GM19468 (cell line): Measurements from ENCODE around the gene RPL13.
"Not testable (repeated sequence)": the region's sequence is repeated elsewhere in the genome, so short reads cannot be mapped to it uniquely, and the experiment has no call there.

Experiments used
- ATAC-seq: cut with Tn5 transposase; IDR thresholded peaks from one replicate; pipeline ENCODE4 v1.9.1; 2021; ENCODE audit warnings: mild to moderate bottlenecking, moderate library complexity, moderate number of reproducible peaks; ENCODE audit not compliant: unreplicated experiment; ENCODE audit errors: extremely low read depth

The RPL13 gene

GRCh38 chr16:89575247-89576152, 15.0 kb downstream of the RPL13 start, which contains the start of gene CPNE7:
Gene CPNE7 (plus strand): TSS chr16:89575758. CDS start chr16:89575898, 140 bp downstream.
- ATAC-seq = no peak

DNA sequence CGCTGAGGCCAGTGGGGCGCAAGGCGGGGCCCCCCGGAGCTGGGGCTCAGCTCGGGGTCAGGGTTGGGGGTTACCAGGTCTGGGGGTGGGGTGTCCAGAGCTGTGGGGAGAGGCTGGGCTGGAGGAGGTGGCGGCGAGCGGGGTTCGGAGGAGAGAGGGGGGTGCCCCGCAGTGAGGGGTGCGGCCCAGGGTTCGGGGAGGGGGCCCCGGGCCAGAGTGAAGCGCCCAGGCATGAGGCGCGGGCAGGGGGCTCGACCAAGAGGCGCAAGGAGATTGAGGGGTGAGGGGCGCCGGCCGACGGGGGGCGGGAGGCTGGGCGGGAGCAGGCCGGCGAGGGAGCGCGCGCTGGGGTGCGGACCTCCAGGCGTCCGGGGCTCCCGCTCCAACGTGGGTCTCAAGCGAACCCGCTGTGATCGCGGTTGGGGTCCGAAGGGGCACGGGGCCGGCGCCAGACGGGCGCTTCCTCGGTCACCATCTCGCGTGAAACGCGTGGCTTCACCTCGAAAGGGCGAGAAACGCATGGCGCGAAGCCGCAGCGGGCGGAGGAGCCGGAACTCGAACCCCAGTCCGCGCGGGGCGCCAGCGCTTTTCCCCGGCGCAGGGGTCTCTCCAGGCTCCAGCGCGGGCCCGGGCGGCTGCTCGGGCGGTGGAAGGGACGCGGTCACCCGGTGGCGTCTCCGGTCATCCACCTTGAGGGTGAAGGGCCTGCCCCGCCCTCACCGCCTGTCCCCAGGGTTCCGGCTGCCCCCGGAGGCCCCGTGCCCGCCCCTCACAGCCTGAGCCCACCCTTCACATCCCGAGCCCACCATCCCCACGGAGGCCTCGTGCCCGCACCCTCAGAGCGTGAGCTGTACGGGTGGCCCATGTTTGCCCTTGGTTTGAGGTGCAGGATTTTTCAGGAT, 15.9 kb downstream of the RPL13 start:
- ATAC-seq = no peak

DNA sequence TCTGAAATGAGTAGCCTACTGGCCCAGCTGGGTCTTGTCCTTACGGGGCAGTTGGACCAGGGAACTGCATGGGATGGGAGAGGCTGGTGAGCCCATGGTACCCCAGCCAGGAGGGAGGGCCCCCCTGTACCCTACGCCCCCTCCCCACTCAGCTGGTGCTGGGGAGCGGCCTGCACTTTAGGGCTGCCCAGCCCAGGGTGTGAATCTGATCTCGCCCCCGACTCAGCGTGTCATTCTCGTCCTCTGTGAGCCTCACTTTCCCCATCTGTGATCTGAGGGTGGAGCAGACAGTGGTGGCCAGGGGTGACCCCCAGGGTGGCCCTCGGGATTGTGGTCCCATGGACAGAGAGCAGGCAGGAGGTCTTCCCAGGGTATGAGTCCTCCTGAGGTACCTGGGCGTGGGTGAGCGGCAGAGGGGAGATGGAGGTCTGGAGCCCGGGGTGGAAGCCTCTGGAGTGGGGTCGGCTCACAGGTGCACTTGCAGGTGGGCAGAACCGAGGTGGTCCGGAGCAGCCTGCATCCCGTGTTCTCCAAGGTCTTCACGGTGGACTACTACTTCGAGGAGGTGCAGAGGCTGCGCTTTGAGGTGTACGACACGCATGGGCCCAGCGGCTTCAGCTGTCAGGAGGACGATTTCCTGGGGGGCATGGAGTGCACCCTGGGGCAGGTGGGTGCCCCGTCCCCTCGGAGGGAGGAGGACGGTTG, 16.7 kb downstream of the RPL13 start:
- no peak for ATAC-seq

- ATAC-seq = no peak
Measured at GRCh38 chr16:89579351-89579750, 18.9 kb downstream of the RPL13 start.

GRCh38 chr16:89581045-89581695, 20.7 kb downstream of the RPL13 start:
- no peak for ATAC-seq

- no peak for ATAC-seq
Measured at GRCh38 chr16:89581861-89582563, 21.5 kb downstream of the RPL13 start.

- no peak for ATAC-seq
Measured at GRCh38 chr16:89582614-89583196, 22.2 kb downstream of the RPL13 start.

DNA sequence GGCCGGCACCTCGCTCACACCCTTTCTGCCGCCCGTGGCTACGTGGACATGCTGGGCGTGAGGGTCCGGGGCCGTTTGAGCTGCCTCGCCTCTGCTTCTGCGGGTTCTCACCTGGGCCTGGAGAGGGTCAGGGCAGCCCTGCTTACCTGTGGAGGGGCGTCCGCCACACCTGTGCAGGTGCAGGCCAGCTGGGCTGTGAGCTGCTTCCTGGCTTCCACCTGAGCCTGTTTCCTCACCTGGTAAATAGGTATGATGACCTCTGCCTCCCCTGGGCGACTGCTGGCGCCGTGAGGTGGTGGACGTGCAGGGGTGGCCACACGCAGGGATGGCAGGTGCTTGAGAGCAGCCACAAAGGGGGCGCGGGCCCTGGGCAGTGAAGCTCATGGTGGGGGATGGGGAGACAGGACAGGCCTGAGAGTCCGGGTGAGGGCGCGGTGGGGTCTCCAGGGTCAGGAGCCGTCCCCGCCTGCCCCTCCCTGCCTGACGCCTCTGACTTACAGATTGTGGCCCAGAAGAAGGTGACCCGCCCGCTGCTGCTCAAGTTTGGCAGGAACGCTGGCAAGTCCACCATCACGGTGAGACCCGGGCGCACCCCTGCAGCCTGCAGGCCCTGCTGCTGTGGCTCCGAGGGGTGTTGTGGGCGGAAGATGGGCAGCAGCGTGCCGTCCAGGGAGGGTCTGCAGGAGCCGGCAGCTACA, 22.9 kb downstream of the RPL13 start:
- ATAC-seq = no peak

- no peak for ATAC-seq
Measured at GRCh38 chr16:89583895-89584644, 23.6 kb downstream of the RPL13 start.

GRCh38 chr16:89584768-89585549, 24.5 kb downstream of the RPL13 start:
- ATAC-seq = no peak

DNA sequence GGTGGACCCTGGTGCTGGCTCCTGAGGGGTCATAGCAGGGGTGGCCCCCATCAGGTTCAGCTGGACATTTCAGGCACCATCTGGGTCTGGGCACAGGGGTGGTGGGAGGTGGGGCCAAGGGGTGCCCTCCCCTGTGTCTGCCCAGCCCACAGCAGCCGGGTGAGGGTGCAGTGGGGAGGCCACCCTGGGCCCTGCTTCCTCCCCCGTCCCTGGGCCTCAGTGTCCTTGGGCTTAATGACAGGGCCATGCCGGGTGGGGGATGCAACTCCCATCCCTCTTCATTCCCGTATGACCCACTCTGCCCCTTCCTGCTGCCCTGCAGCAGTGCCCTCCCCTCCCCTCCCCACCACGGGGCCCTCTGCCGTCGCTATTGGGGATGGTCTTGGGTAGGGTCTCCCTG, 25.7 kb downstream of the RPL13 start:
- ATAC-seq = no peak

DNA sequence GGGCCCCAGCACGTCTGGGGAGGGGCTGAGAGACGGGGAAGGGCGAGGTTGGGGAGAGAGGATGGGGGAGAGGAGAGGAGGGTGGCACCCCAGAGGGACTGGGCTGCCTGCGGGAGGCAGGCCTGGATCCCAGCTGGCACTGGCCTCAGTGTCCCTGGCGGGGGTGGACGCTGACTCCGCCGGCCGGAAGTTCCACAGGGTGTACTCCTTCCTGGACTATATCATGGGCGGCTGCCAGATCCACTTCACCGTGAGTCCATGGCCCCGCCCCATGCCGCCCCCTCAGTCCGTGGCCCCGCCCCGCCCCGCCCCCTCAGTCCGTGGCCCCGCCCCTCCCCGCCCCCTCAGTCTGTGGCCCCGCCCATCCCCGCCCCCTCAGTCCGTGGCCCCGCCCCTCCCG, 26.4 kb downstream of the RPL13 start:
- ATAC-seq = no peak

DNA sequence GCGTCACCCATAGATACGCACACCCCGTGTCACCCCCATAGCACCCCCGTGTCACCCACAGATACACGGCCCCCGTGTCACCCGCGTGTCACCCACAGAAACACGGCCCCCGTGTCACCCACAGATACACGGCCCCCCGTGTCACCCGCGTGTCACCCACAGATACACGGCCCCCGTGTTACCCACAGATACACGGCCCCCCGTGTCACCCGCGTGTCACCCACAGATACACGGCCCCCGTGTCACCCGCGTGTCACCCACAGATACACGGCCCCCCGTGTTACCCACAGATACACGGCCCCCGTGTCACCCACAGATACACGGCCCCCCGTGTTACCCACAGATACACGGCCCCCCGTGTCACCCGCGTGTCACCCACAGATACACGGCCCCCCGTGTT, 27.2 kb downstream of the RPL13 start:
- ATAC-seq = not testable (repeated sequence)

DNA sequence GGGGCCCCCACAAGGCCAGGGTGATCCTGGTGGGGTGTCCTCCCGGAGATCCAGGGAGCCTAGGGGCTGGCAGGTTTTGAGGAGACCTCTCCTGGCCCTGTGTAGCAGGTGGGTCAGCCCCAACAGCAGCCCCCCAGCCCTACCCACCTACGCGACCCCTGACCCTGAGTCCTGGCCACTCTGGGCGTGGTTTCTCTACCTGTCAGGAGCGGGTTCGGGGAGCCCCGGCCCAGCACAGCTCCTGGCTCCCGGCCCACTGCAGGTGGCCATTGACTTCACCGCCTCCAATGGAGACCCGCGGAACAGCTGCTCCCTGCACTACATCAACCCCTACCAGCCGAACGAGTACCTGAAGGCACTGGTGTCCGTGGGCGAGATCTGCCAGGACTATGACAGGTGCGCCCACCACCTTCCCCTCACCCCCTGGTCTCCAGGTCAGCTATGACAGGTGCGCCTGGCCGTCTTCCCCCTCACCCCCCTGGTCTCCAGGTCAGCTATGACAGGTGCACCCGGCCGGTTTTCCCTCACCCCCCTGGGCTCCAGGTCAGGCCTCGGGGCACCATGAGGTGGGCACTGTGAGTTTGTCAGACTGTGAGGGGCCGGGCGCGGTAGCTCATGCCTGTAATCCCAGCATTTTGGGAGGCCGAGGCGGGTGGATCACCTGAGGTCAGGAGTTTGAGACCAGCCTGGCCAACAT, 28.1 kb downstream of the RPL13 start:
- ATAC-seq = no peak

- ATAC-seq = no peak
Measured at GRCh38 chr16:89589241-89589926, 28.9 kb downstream of the RPL13 start.

GRCh38 chr16:89593841-89594240, 33.4 kb downstream of the RPL13 start:
- ATAC-seq = no peak
